Endothelial cell of umbilical vein (primary cell): Measurements from ENCODE around the gene TCERG1L. TPM values are rescaled to one million over a fixed set of nuclear protein-coding genes. Genes with fewer than 3 reads are reported as not detected.

ENCODE experiments used
- Bru-seq: library from RNA; stranded (reverse); fragments of 400-500 nt; gene quantifications from one replicate; lab custom pipeline; 2021; lab: Mats Ljungman, UMichigan
- BruChase-seq, 2 experiments: library from RNA; stranded (reverse); fragments of 400-500 nt; gene quantifications; one replicate each; lab custom pipeline; 2021; lab: Mats Ljungman, UMichigan
- BruUV-seq: library from RNA; stranded (reverse); fragments of 400-500 nt; replicated peaks from 2 replicates; lab custom pipeline; 2021; lab: Mats Ljungman, UMichigan
- CTCF ChIA-PET: fragments of 300-600, 350-600 bp; sonication (Branson Sonifier 250); formaldehyde crosslinking; loops from one replicate; lab custom pipeline; 2021; ENCODE audit warnings: antibody characterized with exemption, inconsistent platforms; lab: Charles Lee
- POLR2A ChIA-PET: fragments of 300-600, 350-600 bp; sonication (Branson Sonifier 250); formaldehyde crosslinking; loops from one replicate; lab custom pipeline; 2021; ENCODE audit warnings: antibody characterized with exemption, inconsistent platforms; lab: Charles Lee
- DNase-seq: peaks from one replicate; pipeline ENCODE4 v3.0.0-alpha.2; 2011; ENCODE audit warnings: low read depth, low spot score
- FAIRE-seq: peaks from 2 replicates; lab custom pipeline; 2011; peaks lifted over from hg19 to GRCh38; lab: Jason Lieb, UNC
- H2AFZ ChIP-seq: 2 replicates; pipeline ENCODE4 v1.6.0; 2012; ENCODE audit warnings: low read depth, low read length, control low read depth, inconsistent platforms
- H3K27ac ChIP-seq: 2 replicates; pipeline ENCODE4 v1.5.1; 2011; ENCODE audit warnings: low read depth, mild to moderate bottlenecking, control low read depth, low read length, moderate library complexity; ENCODE audit not compliant: insufficient read depth
- H3K27me3 ChIP-seq, 2 experiments: 2 replicates each; pipeline versions ENCODE4 v1.6.0 to v1.6.1; 2011; ENCODE audit warnings: low read length in 2 of 2, mixed read lengths in 1 of 2; ENCODE audit not compliant: control insufficient read depth in 2 of 2, insufficient read depth in 2 of 2
- H3K36me3 ChIP-seq, 2 experiments: 2 replicates in 1 of 2; 3 replicates in 1 of 2; pipeline ENCODE4 v1.5.1; 2011; ENCODE audit warnings: low read length in 2 of 2, mild to moderate bottlenecking in 1 of 2, moderate library complexity in 1 of 2; ENCODE audit not compliant: control insufficient read depth in 2 of 2, insufficient read depth in 2 of 2; ENCODE audit errors: extremely low read depth in 1 of 2
- H3K4me1 ChIP-seq: 3 replicates; pipeline ENCODE4 v1.5.1; 2011; ENCODE audit warnings: mild to moderate bottlenecking, low read length; ENCODE audit not compliant: control insufficient read depth, insufficient read depth; ENCODE audit errors: extremely low read depth
- H3K4me2 ChIP-seq: 2 replicates; pipeline ENCODE4 v1.6.1; 2011; ENCODE audit warnings: low read length, control low read depth, mixed read lengths; ENCODE audit not compliant: insufficient read depth
- H3K4me3 ChIP-seq, 3 experiments: fragments of 200-600 bp in 1 of 3; sonication (generic), shearing (Covaris generic) in 1 of 3; replicated peaks in 1 of 3; 2 replicates each; pipeline ENCODE4 v1.5.1; 2011 to 2016; ENCODE audit warnings: control low read depth in 3 of 3, low read length in 3 of 3, mild to moderate bottlenecking in 2 of 3, inconsistent platforms in 1 of 3, low read depth in 1 of 3, moderate library complexity in 1 of 3; ENCODE audit not compliant: insufficient read depth in 1 of 3
- H3K79me2 ChIP-seq: 2 replicates; pipeline ENCODE4 v1.6.0; 2012; ENCODE audit warnings: low read length, inconsistent platforms; ENCODE audit not compliant: control insufficient read depth, insufficient read depth
- H3K9ac ChIP-seq: replicated peaks from 2 replicates; pipeline ENCODE3; 2011; ENCODE audit warnings: low read length, control low read depth; ENCODE audit not compliant: insufficient read depth; ENCODE audit errors: extremely low read depth
- H3K9me1 ChIP-seq: replicated peaks from 3 replicates; pipeline ENCODE4 v1.6.0; 2011; ENCODE audit warnings: mild to moderate bottlenecking, low read length; ENCODE audit not compliant: control insufficient read depth, insufficient read depth; ENCODE audit errors: extremely low read depth
- H3K9me3 ChIP-seq: replicated peaks from 2 replicates; pipeline ENCODE4 v1.5.1; 2012; ENCODE audit warnings: low read length, inconsistent platforms; ENCODE audit not compliant: control insufficient read depth, insufficient read depth
- H4K20me1 ChIP-seq: replicated peaks from 2 replicates; pipeline ENCODE3; 2011; ENCODE audit warnings: mild to moderate bottlenecking, low read length; ENCODE audit not compliant: control insufficient read depth, insufficient read depth; ENCODE audit errors: extremely low read depth
- CTCF ChIP-seq, 2 donors: IDR thresholded peaks; 1 replicate in 1 of 2; 2 replicates in 1 of 2; pipeline ENCODE4 v1.5.1; 2011; ENCODE audit warnings: low read length in 2 of 2, mild to moderate bottlenecking in 2 of 2, moderate library complexity in 2 of 2, control low read depth in 1 of 2, inconsistent platforms in 1 of 2, low read depth in 1 of 2; ENCODE audit not compliant: insufficient read depth in 1 of 2; ENCODE audit errors: extremely low read depth in 1 of 2
- EZH2 ChIP-seq: IDR thresholded peaks from 2 replicates; pipeline ENCODE4 v1.6.1; 2012; ENCODE audit warnings: borderline replicate concordance, low read depth, mild to moderate bottlenecking, moderate library complexity, low read length, inconsistent platforms; ENCODE audit not compliant: severe bottlenecking
- MAX ChIP-seq: IDR thresholded peaks from 2 replicates; pipeline ENCODE4 v1.6.1; 2011; ENCODE audit not compliant: insufficient read depth, insufficient read length
- MYC ChIP-seq: IDR thresholded peaks from one replicate; pipeline ENCODE4 v1.6.1; 2011; ENCODE audit warnings: mild to moderate bottlenecking, low read depth, low read length
- dilution Hi-C: fragments of 300-500 bp; cut with MboI; formaldehyde crosslinking; loops from one replicate; pipeline ENCODE4 v1.15.0; 2019; ENCODE audit warnings: low sequenced_read_pairs; ENCODE audit not compliant: extremely low pct_ligation_motif_present
- intact Hi-C: fragments of 100-400 bp; cut with micrococcal nuclease; formaldehyde crosslinking; loops from one replicate; pipeline ENCODE4 v1.10.0; 2022
- long read RNA-seq: library from polyadenylated mRNA; stranded (forward); transcript quantifications from one replicate; pipeline ENCODE4 v2.0.0, GENCODE V29; 2021
- polyA minus RNA-seq, 3 experiments: library from RNA; depleted of rRNA, polyadenylated mRNA; stranded (reverse); fragments of >200 nt; gene quantifications; 1 replicate in 1 of 3; 2 replicates in 2 of 3; pipeline ENCODE4 v1.2.3, GENCODE V29; 2011
- polyA plus RNA-seq, 4 experiments: library from polyadenylated mRNA; depleted of rRNA in 3 of 4; stranded (reverse) in 3 of 4; unstranded in 1 of 4; fragments of >200 nt; gene quantifications; 2 replicates each; pipeline versions ENCODE4 v1.2.1 to v1.2.3, GENCODE V29; 2011 to 2012; ENCODE audit warnings: missing spikeins in 1 of 4
- total RNA-seq: library from RNA; stranded (reverse); gene quantifications from 2 replicates; pipeline ENCODE4 v1.2.3, GENCODE V29; 2021

The TCERG1L gene
- total RNA-seq (not detected in 2 replicates), polyA plus RNA-seq (not detected in 2 replicates), polyA minus RNA-seq (not detected in 2 replicates), Bru-seq, nascent RNA (not detected), BruChase-seq, experiment 1, labeled RNA remaining after a 6-hour chase (not detected), BruChase-seq, experiment 2, labeled RNA remaining after a 2-hour chase (percentile 0 among the genes with signal in this experiment)
- not detected in 2 replicates for polyA plus RNA-seq (2011; cell fraction: cytosol; rRNA removed)
- polyA plus RNA-seq (2011; cell fraction: nucleus; rRNA removed), result not detected in 2 replicates
- not detected in 2 replicates for polyA plus RNA-seq (2012)
- polyA minus RNA-seq (2011; cell fraction: cytosol; rRNA and poly(A)+ RNA removed), result not detected
- not detected in 2 replicates for polyA minus RNA-seq (2011; cell fraction: nucleus; rRNA and poly(A)+ RNA removed)
- long read RNA-seq, result 0 reads

DNA sequence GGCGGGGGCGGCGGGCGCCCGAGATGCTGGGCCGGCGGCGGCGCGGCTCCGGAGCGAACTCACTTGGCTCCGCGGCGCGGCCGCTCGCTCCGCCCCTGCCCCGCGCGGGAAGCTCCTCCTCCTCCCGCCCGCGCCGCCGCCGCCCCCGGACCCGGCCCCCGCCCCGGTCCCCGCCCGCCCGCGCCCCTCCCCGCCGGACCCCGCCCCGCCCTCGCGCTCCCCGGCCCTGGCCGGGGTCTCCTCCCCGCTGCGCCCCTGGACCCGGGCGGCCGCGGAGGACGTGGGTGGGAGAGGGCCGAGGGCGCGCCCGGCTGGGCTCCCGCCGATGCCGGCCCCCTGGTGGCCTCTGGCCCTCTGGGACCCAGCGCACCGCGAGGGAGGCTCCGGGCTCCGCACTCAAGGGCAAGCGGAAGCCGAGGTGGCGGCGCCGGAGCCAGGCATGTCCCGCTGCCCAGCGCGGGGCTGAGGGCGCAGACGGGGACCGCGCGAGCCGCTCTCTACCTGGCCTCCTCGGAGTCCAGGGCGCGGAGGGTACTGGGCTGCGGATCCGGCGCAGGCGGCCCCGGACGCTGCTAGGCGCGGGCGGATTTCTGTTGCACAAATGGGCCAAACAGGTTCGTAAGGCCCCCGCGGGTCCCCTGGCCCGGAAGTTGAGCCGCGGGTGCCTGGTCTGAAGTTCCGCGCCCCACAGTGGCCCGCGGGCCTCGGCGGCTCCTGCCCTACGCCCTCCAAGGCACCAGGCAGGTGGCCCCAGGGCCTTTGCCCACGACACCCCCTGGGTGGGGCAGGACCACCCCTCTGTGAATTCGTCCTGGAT lies at the start of gene TCERG1L:
TCERG1L (minus strand) TSS at position 61 of the 817 bp plus-strand sequence. CDS start 86 bp downstream, outside the sequence.
- H3K9me3 ChIP-seq, result no peaks in the 10 kb centered on the region
- H3K4me3 ChIP-seq, result no peak within 1 kb of the TSS
- intact Hi-C loops (no loop called here), dilution Hi-C loops (no loop called here)
- no peak for TF ChIP-seq CTCF (IDR thresholded peaks at IDR 0.05; ENCODE audit: extremely low read depth in 1 of 2, insufficient read depth in 1 of 2, low read depth in 1 of 2, low read length in 2 of 2)
- TF ChIP-seq EZH2, result no peak
- no peak for TF ChIP-seq MYC
- no peak for TF ChIP-seq MAX
- H2AFZ ChIP-seq, result no peak within 1 kb of the TSS
- BruUV-seq, result no TSS peak
- FAIRE-seq (no peak), DNase-seq (no peak)
- H4K20me1 ChIP-seq, result no peaks in the 10 kb centered on the region
- H3K27me3 ChIP-seq, result peaks cover 3 to 16% of the 10 kb centered on the region in 2 experiments
- no peak within 1 kb of the TSS for H3K4me2 ChIP-seq
- H3K4me1 ChIP-seq, result no peaks in the 10 kb centered on the region
- H3K9ac ChIP-seq, result no peak within 1 kb of the TSS
- H3K79me2 ChIP-seq, result no peaks in the 10 kb centered on the region
- H3K9me1 ChIP-seq, result no peaks in the 10 kb centered on the region
- ChIA-PET POLR2A (no interaction called here), CTCF (no interaction called here)
- no peaks in the 10 kb centered on the region for H3K36me3 ChIP-seq
- H3K27ac ChIP-seq, result no peak within 1 kb of the TSS
